ENCODE data around the gene KCTD7.
"Not testable (repeated sequence)": the region's sequence is repeated elsewhere in the genome, so short reads cannot be mapped to it uniquely, and the experiment has no call there.

KCTD7 gene

DNA sequence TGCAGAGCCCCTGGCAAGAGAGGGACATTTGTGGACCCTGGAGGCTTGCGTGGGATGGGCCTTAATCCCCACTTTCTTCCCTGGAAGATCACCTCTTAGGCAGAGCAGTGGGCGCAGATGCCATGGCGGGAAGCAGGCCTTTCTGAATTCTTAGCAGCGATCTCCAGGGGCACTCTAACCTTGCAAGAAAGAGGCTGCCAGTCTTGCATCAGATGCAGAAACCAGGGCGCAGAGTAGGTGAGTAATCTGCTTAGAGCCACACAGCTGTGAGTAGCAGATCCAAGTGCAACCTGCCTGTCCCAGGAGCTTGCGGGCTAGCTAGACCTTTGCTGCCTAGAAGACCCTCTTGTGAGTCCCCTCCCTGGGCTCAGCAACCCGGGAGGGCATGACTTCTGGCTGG lies 40.0 kb downstream of the KCTD7 start:
- peaks cover 11% of the 10 kb centered on the region for H3K79me2 ChIP-seq
- H3K4me2 ChIP-seq (ENCODE audit: low read length) = no peak overlapping the region
- H3K36me3 ChIP-seq (ENCODE audit: control insufficient read depth, insufficient read depth, low read length) = no peaks in the 10 kb centered on the region
- no peak overlapping the region for H3K9ac ChIP-seq
- H3K4me1 ChIP-seq = no peaks in the 10 kb centered on the region
- no peak overlapping the region for H3K4me3 ChIP-seq (ENCODE audit: low read depth, low read length)
- no peak overlapping the region for H3K27ac ChIP-seq
- no peaks in the 10 kb centered on the region for H3K9me3 ChIP-seq (ENCODE audit: control insufficient read depth, low read length)
- H3K27me3 ChIP-seq (ENCODE audit: control insufficient read depth, insufficient read depth, low read length) = no peaks in the 10 kb centered on the region
- no peak for TF ChIP-seq CTCF (IDR thresholded peaks at IDR 0.05)
- no peak overlapping the region for H2AFZ ChIP-seq

DNA sequence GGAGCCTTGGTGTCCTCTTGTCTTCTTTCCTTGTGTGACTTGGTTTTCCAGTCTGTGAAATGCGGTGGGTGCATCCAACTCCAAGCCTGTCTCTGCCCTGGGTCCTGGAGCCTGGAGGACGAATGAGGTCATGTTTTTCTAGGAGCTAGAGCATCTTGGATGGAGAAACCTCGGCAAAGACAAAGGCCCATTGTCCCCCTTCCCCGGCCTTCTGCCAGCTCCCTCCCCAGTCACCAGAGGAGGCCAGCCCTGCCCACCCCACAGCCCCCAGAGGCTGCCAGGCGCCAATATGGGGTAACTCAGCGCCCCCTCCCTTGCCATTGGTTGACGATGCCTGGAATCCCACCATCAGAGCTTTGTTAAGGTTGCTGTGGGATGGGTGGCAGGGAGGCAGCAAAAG lies 40.4 kb downstream of the KCTD7 start:
- no peaks in the 10 kb centered on the region for H3K27me3 ChIP-seq (ENCODE audit: control insufficient read depth, insufficient read depth, low read length)
- TF ChIP-seq CTCF (IDR thresholded peaks at IDR 0.05) = no peak
- H3K4me2 ChIP-seq (ENCODE audit: low read length) = no peak overlapping the region
- H2AFZ ChIP-seq = no peak overlapping the region
- peaks cover 11% of the 10 kb centered on the region for H3K79me2 ChIP-seq
- H3K9ac ChIP-seq = no peak overlapping the region
- no peak overlapping the region for H3K4me3 ChIP-seq (ENCODE audit: low read depth, low read length)
- no peaks in the 10 kb centered on the region for H3K36me3 ChIP-seq (ENCODE audit: control insufficient read depth, insufficient read depth, low read length)
- H3K9me3 ChIP-seq (ENCODE audit: control insufficient read depth, low read length) = no peaks in the 10 kb centered on the region
- no peak overlapping the region for H3K27ac ChIP-seq
- H3K4me1 ChIP-seq = no peaks in the 10 kb centered on the region

DNA sequence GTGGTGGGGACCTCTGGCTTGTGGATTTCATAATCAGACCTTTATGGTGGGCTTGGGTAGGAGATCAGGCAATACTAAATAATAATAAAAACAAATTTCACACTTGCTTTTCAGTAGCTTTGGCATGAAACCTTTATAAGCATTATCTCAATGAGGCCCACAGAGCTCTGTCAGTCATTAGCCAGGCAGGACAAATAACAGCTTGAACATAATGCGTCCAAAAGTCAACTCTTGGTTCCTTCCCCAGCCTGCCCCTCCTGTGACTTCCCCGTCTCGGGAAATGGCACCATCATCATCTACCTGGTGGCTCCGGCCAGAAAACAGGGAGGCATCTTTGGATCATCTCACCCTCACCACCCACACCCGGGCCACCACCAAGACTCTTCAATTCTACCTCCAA lies 40.8 kb downstream of the KCTD7 start:
- no peak overlapping the region for H2AFZ ChIP-seq
- TF ChIP-seq CTCF (IDR thresholded peaks at IDR 0.05) = no peak
- no peaks in the 10 kb centered on the region for H3K36me3 ChIP-seq (ENCODE audit: control insufficient read depth, insufficient read depth, low read length)
- H3K79me2 ChIP-seq = peaks cover 11% of the 10 kb centered on the region
- H3K4me1 ChIP-seq = no peaks in the 10 kb centered on the region
- no peak overlapping the region for H3K4me2 ChIP-seq (ENCODE audit: low read length)
- H3K9me3 ChIP-seq (ENCODE audit: control insufficient read depth, low read length) = no peaks in the 10 kb centered on the region
- no peak overlapping the region for H3K27ac ChIP-seq
- no peak overlapping the region for H3K4me3 ChIP-seq (ENCODE audit: low read depth, low read length)
- no peaks in the 10 kb centered on the region for H3K27me3 ChIP-seq (ENCODE audit: control insufficient read depth, insufficient read depth, low read length)
- H3K9ac ChIP-seq = no peak overlapping the region

GRCh38 chr7:66671034-66671433 lies 42.4 kb downstream of the KCTD7 start:
- H3K4me1 ChIP-seq = no peaks in the 10 kb centered on the region
- H3K9ac ChIP-seq = no peak overlapping the region
- H3K4me3 ChIP-seq (ENCODE audit: low read depth, low read length) = no peak overlapping the region
- peaks cover 6% of the 10 kb centered on the region for H3K79me2 ChIP-seq
- H3K9me3 ChIP-seq (ENCODE audit: control insufficient read depth, low read length) = no peaks in the 10 kb centered on the region
- no peaks in the 10 kb centered on the region for H3K36me3 ChIP-seq (ENCODE audit: control insufficient read depth, insufficient read depth, low read length)
- no peak overlapping the region for H3K4me2 ChIP-seq (ENCODE audit: low read length)
- H3K27ac ChIP-seq = no peak overlapping the region
- no peak overlapping the region for H2AFZ ChIP-seq
- no peaks in the 10 kb centered on the region for H3K27me3 ChIP-seq (ENCODE audit: control insufficient read depth, insufficient read depth, low read length)
- TF ChIP-seq CTCF (IDR thresholded peaks at IDR 0.05) = no peak

DNA sequence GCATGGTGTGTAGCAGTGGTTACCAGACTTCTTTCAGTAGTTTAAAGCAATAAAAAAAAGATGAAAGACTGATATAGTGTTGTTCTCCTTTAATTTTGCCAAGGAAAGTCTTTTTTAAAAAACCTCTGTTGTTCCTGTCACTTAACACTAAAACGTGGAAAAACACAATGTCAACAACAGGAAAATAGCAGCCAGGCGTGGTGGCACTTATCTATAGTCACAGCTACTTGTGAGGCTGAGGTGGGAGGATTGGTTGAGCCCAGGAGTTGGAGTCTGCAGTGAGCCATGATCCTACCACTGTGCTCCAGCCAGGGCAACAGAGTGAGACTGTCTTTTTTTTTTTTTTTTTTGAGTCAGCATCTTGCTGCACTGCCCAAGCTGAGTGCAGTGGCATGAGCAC lies 42.8 kb downstream of the KCTD7 start:
- H3K9ac ChIP-seq; H3K36me3 ChIP-seq (ENCODE audit: control insufficient read depth, insufficient read depth, low read length); H2AFZ ChIP-seq; H3K4me1 ChIP-seq; H3K4me3 ChIP-seq (ENCODE audit: low read depth, low read length); H3K27ac ChIP-seq; H3K27me3 ChIP-seq (ENCODE audit: control insufficient read depth, insufficient read depth, low read length); H3K4me2 ChIP-seq (ENCODE audit: low read length); H3K9me3 ChIP-seq (ENCODE audit: control insufficient read depth, low read length); H3K79me2 ChIP-seq: not testable (repeated sequence)

- H3K27ac ChIP-seq; H3K79me2 ChIP-seq; H3K36me3 ChIP-seq (ENCODE audit: control insufficient read depth, insufficient read depth, low read length); H3K9me3 ChIP-seq (ENCODE audit: control insufficient read depth, low read length); H3K4me3 ChIP-seq (ENCODE audit: low read depth, low read length); H3K4me1 ChIP-seq; H2AFZ ChIP-seq; H3K27me3 ChIP-seq (ENCODE audit: control insufficient read depth, insufficient read depth, low read length); H3K4me2 ChIP-seq (ENCODE audit: low read length); H3K9ac ChIP-seq: not testable (repeated sequence)
Measured at GRCh38 chr7:66672432-66673123, 43.9 kb downstream of the KCTD7 start.

DNA sequence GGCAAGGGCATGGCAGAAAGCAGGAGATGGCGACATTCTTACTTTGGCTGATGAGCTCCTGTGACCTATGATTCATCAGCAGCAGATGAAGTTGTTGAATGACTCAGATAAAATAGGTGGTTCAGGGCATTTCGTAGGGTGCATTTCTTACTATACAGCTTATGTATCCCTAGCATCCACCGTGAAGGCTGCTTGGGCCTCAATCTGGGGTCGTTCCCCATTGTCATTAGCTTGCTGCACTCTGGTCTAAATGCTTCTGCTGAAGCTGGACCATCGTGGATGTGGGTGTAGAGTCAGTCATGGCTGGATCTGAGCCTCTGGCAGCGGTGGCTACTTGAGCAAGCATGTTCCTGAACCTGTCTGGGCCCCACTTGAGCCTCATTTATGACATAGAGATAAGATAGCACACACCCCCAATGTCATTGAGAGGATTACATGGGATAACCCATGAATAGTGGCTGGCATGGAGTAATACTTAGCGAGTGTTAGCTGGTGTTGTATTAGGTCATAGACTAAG lies 44.5 kb downstream of the KCTD7 start:
- not testable (repeated sequence) for H3K27me3 ChIP-seq (ENCODE audit: control insufficient read depth, insufficient read depth, low read length); H3K4me1 ChIP-seq; H3K79me2 ChIP-seq; H3K4me2 ChIP-seq (ENCODE audit: low read length); H3K4me3 ChIP-seq (ENCODE audit: low read depth, low read length); H3K27ac ChIP-seq; H2AFZ ChIP-seq; H3K9ac ChIP-seq; H3K9me3 ChIP-seq (ENCODE audit: control insufficient read depth, low read length); H3K36me3 ChIP-seq (ENCODE audit: control insufficient read depth, insufficient read depth, low read length)

All from parathyroid adenoma (tissue), 2 donors.